SJSA1 (cell line): Measurements from ENCODE around the gene TUBGCP6. TPM values are rescaled to one million over a fixed set of nuclear protein-coding genes. Genes with fewer than 3 reads are reported as not detected.
"Not testable (repeated sequence)": the region's sequence is repeated elsewhere in the genome, so short reads cannot be mapped to it uniquely, and the experiment has no call there.

Source experiments
- DNase-seq, 2 experiments: peaks; one replicate each; pipeline ENCODE4 v3.0.0-alpha.2; 2015 to 2020; ENCODE audit warnings: low spot score in 2 of 2, low read depth in 1 of 2
- H3K27ac ChIP-seq: fragments of 250-450 bp; sonication (Bioruptor Pico); 2 replicates; pipeline ENCODE4 v1.5.1; 2020; ENCODE audit warnings: mild to moderate bottlenecking, moderate library complexity
- H3K27me3 ChIP-seq: fragments of 250-450 bp; sonication (Bioruptor Pico); replicated peaks from 2 replicates; pipeline ENCODE4 v1.5.1; 2020; ENCODE audit warnings: mild to moderate bottlenecking, moderate library complexity
- H3K36me3 ChIP-seq: fragments of 250-450 bp; sonication (Bioruptor Pico); 2 replicates; pipeline ENCODE4 v1.5.1; 2020; ENCODE audit warnings: mild to moderate bottlenecking
- H3K4me1 ChIP-seq: fragments of 250-450 bp; sonication (Bioruptor Pico); replicated peaks from 2 replicates; pipeline ENCODE4 v1.6.1; 2021; ENCODE audit warnings: mild to moderate bottlenecking
- H3K4me3 ChIP-seq: fragments of 250-450 bp; sonication (Bioruptor Pico); 2 replicates; pipeline ENCODE4 v1.5.1; 2020; ENCODE audit warnings: mild to moderate bottlenecking
- H3K9me3 ChIP-seq: fragments of 250-450 bp; sonication (Bioruptor Pico); replicated peaks from 2 replicates; pipeline ENCODE4 v1.5.1; 2020; ENCODE audit warnings: mild to moderate bottlenecking
- total RNA-seq: library from RNA; depleted of rRNA; stranded (reverse); fragments of >200 nt; shearing (Covaris generic); gene quantifications from 2 replicates; pipeline ENCODE4 v1.2.3, GENCODE V29; 2014; rRNA removed

The TUBGCP6 gene
- total RNA-seq, 1 experiment from 2014 or later, result 17.4 TPM

GRCh38 chr22:50169181-50169759 lies 75.6 kb downstream of the TUBGCP6 start:
- Histone ChIP-seq H3K4me3 (peak overlapping the region; percentile 34), H3K4me1 (peaks cover 3% of the 10 kb centered on the region; the same call in 1 of the 2 replicates), H3K36me3 (no peaks in the 10 kb centered on the region), H3K27ac (no peak overlapping the region), H3K9me3 (no peaks in the 10 kb centered on the region), H3K27me3 (peaks cover 11% of the 10 kb centered on the region; the same call in 1 of the 2 replicates)
- no peak for DNase-seq

- H3K4me3 ChIP-seq, DNase-seq, H3K27ac ChIP-seq, H3K9me3 ChIP-seq, H3K4me1 ChIP-seq, H3K36me3 ChIP-seq: not testable (repeated sequence)
- H3K27me3 ChIP-seq, result peaks cover 11% of the 10 kb centered on the region; the same call in 1 of the 2 replicates
These were observed 76.2 kb downstream of the TUBGCP6 start for GRCh38 chr22:50168490-50169180.

- H3K27me3 ChIP-seq, result peaks cover 11% of the 10 kb centered on the region; the same call in 1 of the 2 replicates
- no peak overlapping the region for H3K27ac ChIP-seq
- H3K4me1 ChIP-seq, result peaks cover 3% of the 10 kb centered on the region; the same call in 1 of the 2 replicates
- H3K9me3 ChIP-seq, result no peaks in the 10 kb centered on the region
- no peak overlapping the region for H3K4me3 ChIP-seq
- no peaks in the 10 kb centered on the region for H3K36me3 ChIP-seq
- DNase-seq, result no peak
These were observed 76.9 kb downstream of the TUBGCP6 start for GRCh38 chr22:50167689-50168489.

Other genes starting within 250 kb of the TUBGCP6 start
- not detected in 2 replicates for gene IL17REL, start 232.3 kb downstream of the TUBGCP6 start, total RNA-seq
- not detected in 2 replicates for gene TTLL8, start 186.7 kb downstream of the TUBGCP6 start, total RNA-seq
- gene MLC1, start 159.6 kb downstream of the TUBGCP6 start, total RNA-seq, result 0.03 and 0.38 TPM in 2 replicates
- gene MOV10L1, start 155.0 kb downstream of the TUBGCP6 start, total RNA-seq, result 0.97 and 1.7 TPM in 2 replicates
- 0.13 and 0.58 TPM in 2 replicates for gene PANX2, start 74.3 kb downstream of the TUBGCP6 start, total RNA-seq
- gene TRABD, start 59.1 kb downstream of the TUBGCP6 start, total RNA-seq, result 27.0 and 29.1 TPM in 2 replicates
- gene SELENOO, start 44.0 kb downstream of the TUBGCP6 start, total RNA-seq, result 16.1 and 25.1 TPM in 2 replicates
- gene HDAC10, start 6.2 kb upstream of the TUBGCP6 start, total RNA-seq, result 15.4 and 30.4 TPM in 2 replicates
- gene MAPK12, start 16.7 kb upstream of the TUBGCP6 start, total RNA-seq, result 1.9 and 4.8 TPM in 2 replicates
- gene MAPK11, start 25.4 kb upstream of the TUBGCP6 start, total RNA-seq, result 1.3 and 2.2 TPM in 2 replicates
- 45.9 and 61.7 TPM in 2 replicates for gene PLXNB2, start 62.6 kb upstream of the TUBGCP6 start, total RNA-seq
- gene DENND6B, start 82.0 kb upstream of the TUBGCP6 start, total RNA-seq, result 0.06 and 0.47 TPM in 2 replicates
- gene PPP6R2, start 98.3 kb upstream of the TUBGCP6 start, total RNA-seq, result 62.1 and 69.7 TPM in 2 replicates
- gene SBF1, start 230.0 kb upstream of the TUBGCP6 start, total RNA-seq, result 77.0 and 87.9 TPM in 2 replicates
- 0.05 TPM in 1 of 2 replicates, not detected in the other for gene ADM2, start 236.5 kb upstream of the TUBGCP6 start, total RNA-seq
- gene MIOX, start 241.8 kb upstream of the TUBGCP6 start, total RNA-seq, result not detected in 2 replicates